Caco-2 (cell line): Measurements from ENCODE around the gene AURKA. TPM values are rescaled to one million over a fixed set of nuclear protein-coding genes. Genes with fewer than 3 reads are reported as not detected.

ENCODE experiments used
- BruUV-seq: library from RNA; stranded (reverse); fragments of 400-500 nt; replicated peaks from 2 replicates; lab custom pipeline; 2021; lab: Mats Ljungman, UMichigan
- CTCF ChIA-PET: fragments of 300-600 bp; sonication (Branson Sonifier 250); formaldehyde crosslinking; loops from one replicate; lab custom pipeline; 2022; ENCODE audit warnings: antibody characterized with exemption; lab: Charles Lee
- POLR2A ChIA-PET: fragments of 300-600 bp; sonication (Branson Sonifier 250); formaldehyde crosslinking; loops from one replicate; lab custom pipeline; 2022; ENCODE audit warnings: antibody characterized with exemption; lab: Charles Lee
- DNase-seq, 2 experiments: peaks; one replicate each; pipeline versions ENCODE4 v3.0.0 to v3.0.0-alpha.2; 2020 to 2022
- H3K27me3 ChIP-seq: replicated peaks from 2 replicates; pipeline ENCODE4 v1.6.0; 2011; ENCODE audit warnings: low read length; ENCODE audit not compliant: control insufficient read depth, insufficient read depth
- H3K36me3 ChIP-seq: 2 replicates; pipeline ENCODE4 v1.5.1; 2011; ENCODE audit warnings: low read length; ENCODE audit not compliant: control insufficient read depth, insufficient read depth
- H3K4me1 ChIP-seq: fragments of 250-450 bp; sonication (Bioruptor Pico); 2 replicates; pipeline ENCODE4 v1.5.1; 2020; ENCODE audit warnings: mild to moderate bottlenecking
- H3K4me3 ChIP-seq: 2 replicates; pipeline ENCODE4 v1.5.1; 2011; ENCODE audit warnings: low read depth, mild to moderate bottlenecking, control low read depth, low read length
- H3K9me3 ChIP-seq: fragments of 250-450 bp; sonication (Bioruptor Pico); 2 replicates; pipeline ENCODE4 v1.5.1; 2020; ENCODE audit warnings: mild to moderate bottlenecking, moderate library complexity
- H3K27ac Mint-ChIP-seq: one replicate; pipeline ENCODE4 v1.8.0; 2022; ENCODE audit warnings: mixed read lengths; ENCODE audit not compliant: unreplicated experiment
- H3K27me3 Mint-ChIP-seq: one replicate; pipeline ENCODE4 v1.8.0; 2022; ENCODE audit warnings: mixed read lengths; ENCODE audit not compliant: insufficient read depth, unreplicated experiment
- H3K36me3 Mint-ChIP-seq: one replicate; pipeline ENCODE4 v1.8.0; 2022; ENCODE audit warnings: mild to moderate bottlenecking, mixed read lengths; ENCODE audit not compliant: insufficient read depth, unreplicated experiment
- H3K4me1 Mint-ChIP-seq: one replicate; pipeline ENCODE4 v1.8.0; 2022; ENCODE audit warnings: low read depth, mixed read lengths; ENCODE audit not compliant: unreplicated experiment
- H3K4me3 Mint-ChIP-seq: one replicate; pipeline ENCODE4 v1.8.0; 2022; ENCODE audit warnings: mild to moderate bottlenecking, moderate library complexity, mixed read lengths; ENCODE audit not compliant: unreplicated experiment
- H3K9me3 Mint-ChIP-seq: one replicate; pipeline ENCODE4 v1.8.0; 2022; ENCODE audit warnings: mixed read lengths; ENCODE audit not compliant: unreplicated experiment
- intact Hi-C: fragments of 100-400 bp; cut with micrococcal nuclease; formaldehyde crosslinking; loops from one replicate; pipeline ENCODE4 v1.10.0; 2022; ENCODE audit not compliant: unreplicated experiment
- total RNA-seq: library from RNA; stranded (reverse); gene quantifications from 2 replicates; pipeline ENCODE4 v1.2.3, GENCODE V29; 2022
- TF ChIP-seq, protein P1 (sequence below), 2 experiments: fragments of 200-600 bp in 1 of 2; IDR thresholded peaks; 1 replicate in 1 of 2; 2 replicates in 1 of 2; pipeline versions ENCODE4 v1.5.1 to v1.8.0; 2011 to 2022; ENCODE audit warnings: antibody characterized with exemption in 1 of 2, control low read depth in 1 of 2, inconsistent platforms in 1 of 2, low read depth in 1 of 2, low read length in 1 of 2, mild to moderate bottlenecking in 1 of 2, moderate library complexity in 1 of 2; ENCODE audit not compliant: insufficient read depth in 1 of 2, severe bottlenecking in 1 of 2, unreplicated experiment in 1 of 2

The AURKA gene
- total RNA-seq, 1 experiment from 2014 or later: 233 TPM

DNA sequence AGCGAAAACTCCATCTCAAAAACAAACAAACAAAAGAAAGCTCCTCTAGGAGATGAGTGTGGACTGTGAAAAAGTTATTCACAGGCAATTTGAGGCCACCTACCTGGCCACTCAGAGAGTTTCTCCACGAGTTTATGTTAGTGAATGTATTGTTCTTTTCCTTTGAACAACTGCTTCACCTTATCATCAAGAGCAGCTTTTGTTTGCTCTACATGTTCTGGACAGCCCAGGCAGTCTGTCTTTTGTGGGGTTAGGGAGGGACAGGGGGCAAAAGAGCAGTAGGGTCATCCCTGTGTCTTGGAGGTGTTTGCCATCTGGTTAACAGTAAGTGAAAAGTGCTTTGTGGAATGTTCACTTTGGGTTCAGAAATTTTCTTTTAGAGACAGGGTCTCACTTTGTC lies 28.0 kb upstream of the AURKA start:
- H3K4me3 ChIP-seq: no peak overlapping the region
- intact Hi-C loops: no loop called here
- Mint-ChIP-seq H3K27ac (no peak overlapping the region), H3K27me3 (no peaks in the 10 kb centered on the region), H3K4me1 (peaks cover 27% of the 10 kb centered on the region), H3K9me3 (no peaks in the 10 kb centered on the region), H3K36me3 (no peaks in the 10 kb centered on the region), H3K4me3 (no peak overlapping the region)
- H3K4me1 ChIP-seq: peaks cover 20% of the 10 kb centered on the region
- H3K27me3 ChIP-seq: no peaks in the 10 kb centered on the region
- H3K9me3 ChIP-seq: no peaks in the 10 kb centered on the region
- no TSS peak for BruUV-seq
- CTCF ChIA-PET: interaction anchor here (1.0 kb wide), 1 partner anchor 96 kb away, joined by 4 read pairs; no protein-coding TSS in a partner anchor
- POLR2A ChIA-PET: no interaction called here
- DNase-seq: peak in 1 of 2 experiments; percentile 32
- H3K36me3 ChIP-seq: no peaks in the 10 kb centered on the region
- TF ChIP-seq, protein P1, sequence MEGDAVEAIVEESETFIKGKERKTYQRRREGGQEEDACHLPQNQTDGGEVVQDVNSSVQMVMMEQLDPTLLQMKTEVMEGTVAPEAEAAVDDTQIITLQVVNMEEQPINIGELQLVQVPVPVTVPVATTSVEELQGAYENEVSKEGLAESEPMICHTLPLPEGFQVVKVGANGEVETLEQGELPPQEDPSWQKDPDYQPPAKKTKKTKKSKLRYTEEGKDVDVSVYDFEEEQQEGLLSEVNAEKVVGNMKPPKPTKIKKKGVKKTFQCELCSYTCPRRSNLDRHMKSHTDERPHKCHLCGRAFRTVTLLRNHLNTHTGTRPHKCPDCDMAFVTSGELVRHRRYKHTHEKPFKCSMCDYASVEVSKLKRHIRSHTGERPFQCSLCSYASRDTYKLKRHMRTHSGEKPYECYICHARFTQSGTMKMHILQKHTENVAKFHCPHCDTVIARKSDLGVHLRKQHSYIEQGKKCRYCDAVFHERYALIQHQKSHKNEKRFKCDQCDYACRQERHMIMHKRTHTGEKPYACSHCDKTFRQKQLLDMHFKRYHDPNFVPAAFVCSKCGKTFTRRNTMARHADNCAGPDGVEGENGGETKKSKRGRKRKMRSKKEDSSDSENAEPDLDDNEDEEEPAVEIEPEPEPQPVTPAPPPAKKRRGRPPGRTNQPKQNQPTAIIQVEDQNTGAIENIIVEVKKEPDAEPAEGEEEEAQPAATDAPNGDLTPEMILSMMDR (IDR thresholded peaks at IDR 0.05; ENCODE audit: insufficient read depth in 1 of 2, low read depth in 1 of 2, low read length in 1 of 2, severe bottlenecking in 1 of 2, unreplicated experiment in 1 of 2): no peak

DNA sequence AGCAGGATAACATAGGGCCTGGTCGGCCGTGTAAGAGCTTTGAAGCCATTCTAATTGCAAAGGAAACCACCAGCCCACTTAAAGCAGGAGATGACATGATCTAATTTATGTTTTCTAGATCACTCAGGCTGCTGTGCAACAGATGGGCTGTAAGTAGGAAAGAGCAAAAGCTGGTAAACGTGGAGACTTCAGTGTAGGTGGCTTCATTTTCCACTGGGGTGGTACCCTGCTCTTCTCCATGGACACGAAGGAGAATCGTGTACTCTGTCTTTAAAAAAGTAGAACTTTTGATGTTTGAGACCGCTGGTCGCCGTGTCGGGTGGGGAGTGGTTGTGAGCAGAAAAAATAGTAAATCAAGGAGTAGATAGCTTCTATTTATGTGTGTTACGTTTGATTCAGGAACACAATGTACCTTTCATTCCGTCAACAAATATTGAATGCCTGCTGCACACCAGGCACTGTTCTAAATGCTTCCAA lies 26.4 kb upstream of the AURKA start:
- intact Hi-C loops: no loop called here
- Mint-ChIP-seq H3K27me3 (no peaks in the 10 kb centered on the region), H3K4me3 (no peak overlapping the region), H3K36me3 (no peaks in the 10 kb centered on the region), H3K4me1 (peaks cover 21% of the 10 kb centered on the region), H3K27ac (no peak overlapping the region), H3K9me3 (no peaks in the 10 kb centered on the region)
- H3K4me3 ChIP-seq: no peak overlapping the region
- TF ChIP-seq, protein P1 (IDR thresholded peaks at IDR 0.05; ENCODE audit: insufficient read depth in 1 of 2, low read depth in 1 of 2, low read length in 1 of 2, severe bottlenecking in 1 of 2, unreplicated experiment in 1 of 2): no peak
- no peak for DNase-seq
- no peaks in the 10 kb centered on the region for H3K9me3 ChIP-seq
- no peaks in the 10 kb centered on the region for H3K36me3 ChIP-seq
- no TSS peak for BruUV-seq
- H3K27me3 ChIP-seq: no peaks in the 10 kb centered on the region
- POLR2A ChIA-PET: no interaction called here
- CTCF ChIA-PET: no interaction called here
- peaks cover 20% of the 10 kb centered on the region for H3K4me1 ChIP-seq

GRCh38 chr20:56417911-56418310 lies 25.9 kb upstream of the AURKA start:
- H3K4me3 Mint-ChIP-seq: no peak overlapping the region
- Histone ChIP-seq H3K9me3 (no peaks in the 10 kb centered on the region), H3K4me3 (no peak overlapping the region), H3K27me3 (no peaks in the 10 kb centered on the region), H3K4me1 (peaks cover 20% of the 10 kb centered on the region), H3K36me3 (no peaks in the 10 kb centered on the region)
- TF ChIP-seq, protein P1 (IDR thresholded peaks at IDR 0.05; ENCODE audit: insufficient read depth in 1 of 2, low read depth in 1 of 2, low read length in 1 of 2, severe bottlenecking in 1 of 2, unreplicated experiment in 1 of 2): no peak
- H3K4me1 Mint-ChIP-seq: peaks cover 21% of the 10 kb centered on the region
- CTCF ChIA-PET: no interaction called here
- no peak for DNase-seq
- POLR2A ChIA-PET: no interaction called here
- no peak overlapping the region for H3K27ac Mint-ChIP-seq
- no peaks in the 10 kb centered on the region for H3K36me3 Mint-ChIP-seq
- H3K27me3 Mint-ChIP-seq: no peaks in the 10 kb centered on the region
- intact Hi-C loops: no loop called here
- BruUV-seq: no TSS peak
- H3K9me3 Mint-ChIP-seq: no peaks in the 10 kb centered on the region
